NCI-H748 (cell line): ENCODE measurements around the gene MEN1.
"Not testable (repeated sequence)": the region's sequence is repeated elsewhere in the genome, so short reads cannot be mapped to it uniquely, and the experiment has no call there.

Experiments used
- DNase-seq: peaks from one replicate; lab custom pipeline; 2025; ENCODE audit not compliant: unreplicated experiment; lab: John Stamatoyannopoulos, UW

The MEN1 gene

GRCh38 chr11:64846998-64847666 is 36.8 kb upstream of the MEN1 start:
- peak; percentile 92 for DNase-seq

DNA sequence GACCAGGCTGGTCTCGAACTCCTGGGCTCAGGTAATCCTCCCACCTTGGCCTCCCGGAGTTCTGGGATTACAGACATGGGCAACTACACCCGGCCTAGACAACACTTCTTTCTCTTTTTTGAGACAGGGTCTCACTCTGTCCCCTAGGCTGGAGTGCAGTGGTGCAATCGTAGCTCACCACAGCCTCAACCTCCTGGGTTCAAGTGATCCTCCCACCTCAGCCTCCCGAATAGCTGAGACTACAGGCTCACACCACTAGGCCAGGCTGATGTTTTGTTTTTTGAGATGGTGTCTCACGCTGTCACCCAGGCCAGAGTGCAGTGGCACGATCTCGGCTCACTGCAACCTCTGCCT is 35.4 kb upstream of the MEN1 start:
- DNase-seq = not testable (repeated sequence)

GRCh38 chr11:64845129-64845775 is 34.9 kb upstream of the MEN1 start:
- no peak for DNase-seq

DNA sequence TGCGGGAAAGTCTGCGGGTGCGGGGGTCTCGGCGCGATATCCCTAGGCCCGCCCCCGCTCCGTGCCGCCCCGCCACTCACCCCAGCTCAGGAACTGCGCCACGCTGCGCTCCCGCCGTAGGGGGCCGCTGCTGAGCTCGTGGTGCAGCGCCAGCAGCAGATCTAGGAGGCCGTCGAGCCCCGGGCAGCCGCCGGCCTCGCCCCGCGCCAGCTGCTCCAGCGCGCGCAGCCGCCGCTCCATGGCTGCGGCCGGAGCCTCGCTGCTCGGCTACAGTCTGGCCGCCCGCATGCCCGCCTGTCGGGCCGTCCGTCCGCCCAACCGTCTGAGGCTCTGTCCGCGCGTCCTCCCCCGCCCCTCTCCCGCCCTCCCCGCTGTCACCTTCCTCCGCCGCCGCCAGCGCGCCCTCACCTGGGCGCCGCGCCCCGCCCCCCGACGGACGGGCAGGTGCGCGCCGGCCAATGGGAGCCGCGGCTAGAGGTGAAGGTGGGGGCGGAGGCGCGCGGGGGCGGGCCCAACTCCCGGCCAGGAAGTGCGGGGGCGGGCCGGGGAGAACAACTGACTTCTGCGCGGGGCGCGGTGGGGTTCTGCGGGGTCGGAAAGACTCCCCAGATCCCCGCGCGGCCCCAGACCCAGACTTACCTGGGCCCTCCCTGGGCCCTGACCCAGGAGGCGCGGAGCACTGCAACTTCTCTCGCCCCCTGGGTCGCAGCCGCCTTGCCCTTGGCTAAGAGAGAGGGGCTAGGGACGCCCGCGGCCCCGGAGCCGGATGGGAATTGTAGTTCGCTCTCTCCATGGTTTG is 34.2 kb upstream of the MEN1 start, which contains the start of gene CDC42BPG:
Gene CDC42BPG (minus strand): TSS at position 324 of the 799 bp plus-strand sequence. CDS start 84 bp downstream, at position 240.
- peak; percentile 93 for DNase-seq

GRCh38 chr11:64843686-64844329 is 33.5 kb upstream of the MEN1 start:
- DNase-seq = peak; percentile 56

GRCh38 chr11:64842851-64843685 is 32.7 kb upstream of the MEN1 start:
- DNase-seq = peak; percentile 30

- DNase-seq = no peak
These were observed 32.0 kb upstream of the MEN1 start for GRCh38 chr11:64842366-64842759.

GRCh38 chr11:64841592-64842365 is 31.4 kb upstream of the MEN1 start:
- DNase-seq = no peak

DNA sequence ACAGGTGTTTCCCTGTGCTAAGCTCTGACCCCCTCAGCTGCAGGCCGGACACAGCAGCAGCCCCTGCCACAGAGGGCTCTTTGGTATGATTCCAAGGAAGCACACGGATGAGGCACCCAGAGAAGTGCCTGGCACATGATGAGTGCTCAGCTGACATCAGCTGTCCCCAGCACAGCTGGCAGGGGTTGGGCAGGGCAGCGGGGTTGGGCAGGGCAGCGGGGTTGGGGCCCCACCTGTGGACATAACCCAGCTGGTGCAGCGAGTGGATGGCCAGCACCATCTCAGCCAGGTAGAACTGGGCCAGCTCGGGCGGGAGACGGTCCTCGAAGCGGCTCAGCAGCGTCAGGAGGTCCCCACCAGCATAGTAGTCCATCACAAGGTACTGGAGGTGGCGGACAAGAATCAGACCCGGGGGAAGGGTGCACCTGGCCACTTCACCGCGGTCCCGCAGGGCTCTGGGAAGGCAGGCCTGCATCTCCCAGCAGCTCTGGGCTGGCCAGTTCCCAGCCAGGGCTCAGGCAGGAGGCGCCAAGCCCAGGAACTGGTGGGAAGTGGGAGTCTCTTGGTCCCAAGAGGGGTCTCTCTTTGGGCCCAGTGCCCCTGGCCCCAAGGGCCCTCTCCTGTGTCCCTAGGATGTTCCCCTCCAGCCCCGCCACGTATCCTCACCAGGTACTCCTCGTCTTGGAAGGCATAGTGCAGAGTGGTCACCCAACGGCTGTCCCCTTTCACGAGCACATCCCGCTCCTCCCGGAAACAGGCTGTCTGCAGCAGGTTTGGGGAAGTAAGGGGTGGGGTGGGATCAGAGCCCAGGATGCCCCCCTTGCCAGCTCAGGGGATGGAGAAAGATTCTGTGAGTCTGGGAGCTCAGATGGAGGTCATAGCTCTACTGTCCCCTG is 29.8 kb upstream of the MEN1 start:
- no peak for DNase-seq

DNA sequence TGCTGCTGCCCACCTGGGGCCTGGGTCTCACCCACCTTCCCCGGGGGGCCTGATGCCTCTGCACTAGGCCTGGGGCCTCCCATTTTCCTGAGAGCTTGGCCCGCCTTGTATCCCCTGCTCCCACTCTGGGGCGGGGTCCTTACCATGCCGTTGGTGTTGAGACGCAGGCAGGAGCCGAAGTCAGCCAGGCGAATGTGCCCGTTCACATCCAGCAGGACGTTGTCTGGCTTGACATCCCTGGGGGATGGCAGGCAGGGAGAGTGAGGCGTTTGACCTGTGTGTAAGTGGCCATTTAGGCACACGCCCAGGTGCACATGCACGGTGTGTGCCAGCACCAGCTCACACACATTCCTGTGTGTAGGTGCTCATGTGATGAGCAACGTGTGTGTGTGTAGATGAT is 29.0 kb upstream of the MEN1 start:
- DNase-seq = no peak

GRCh38 chr11:64838600-64839334 is 28.4 kb upstream of the MEN1 start:
- DNase-seq = no peak

DNA sequence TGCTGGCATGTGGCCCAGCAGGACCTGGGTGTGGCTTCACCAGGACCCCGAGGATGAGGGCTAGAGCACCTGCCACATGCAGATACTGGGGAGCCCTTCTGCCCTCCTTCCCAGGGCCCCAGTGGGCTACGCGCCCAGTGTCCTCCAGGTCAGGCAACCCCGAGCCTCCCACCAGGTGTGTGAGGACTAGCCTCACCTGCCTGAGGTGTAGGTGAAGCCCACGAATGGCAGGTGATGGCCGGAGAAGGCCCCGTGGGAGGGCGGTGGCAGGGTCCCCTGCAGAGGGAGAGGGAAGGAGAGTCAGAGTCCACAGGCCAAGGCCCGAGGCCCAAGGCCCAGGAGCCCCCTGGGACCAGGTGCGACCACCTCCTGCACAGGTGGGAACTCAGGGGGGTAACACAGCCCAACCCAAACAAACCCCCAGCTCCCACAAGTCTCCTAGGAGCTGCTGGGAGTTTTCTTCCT is 27.6 kb upstream of the MEN1 start:
- no peak for DNase-seq

GRCh38 chr11:64836448-64837072 is 26.2 kb upstream of the MEN1 start:
- no peak for DNase-seq

- DNase-seq = no peak
These were observed 25.5 kb upstream of the MEN1 start for GRCh38 chr11:64835616-64836447.

DNA sequence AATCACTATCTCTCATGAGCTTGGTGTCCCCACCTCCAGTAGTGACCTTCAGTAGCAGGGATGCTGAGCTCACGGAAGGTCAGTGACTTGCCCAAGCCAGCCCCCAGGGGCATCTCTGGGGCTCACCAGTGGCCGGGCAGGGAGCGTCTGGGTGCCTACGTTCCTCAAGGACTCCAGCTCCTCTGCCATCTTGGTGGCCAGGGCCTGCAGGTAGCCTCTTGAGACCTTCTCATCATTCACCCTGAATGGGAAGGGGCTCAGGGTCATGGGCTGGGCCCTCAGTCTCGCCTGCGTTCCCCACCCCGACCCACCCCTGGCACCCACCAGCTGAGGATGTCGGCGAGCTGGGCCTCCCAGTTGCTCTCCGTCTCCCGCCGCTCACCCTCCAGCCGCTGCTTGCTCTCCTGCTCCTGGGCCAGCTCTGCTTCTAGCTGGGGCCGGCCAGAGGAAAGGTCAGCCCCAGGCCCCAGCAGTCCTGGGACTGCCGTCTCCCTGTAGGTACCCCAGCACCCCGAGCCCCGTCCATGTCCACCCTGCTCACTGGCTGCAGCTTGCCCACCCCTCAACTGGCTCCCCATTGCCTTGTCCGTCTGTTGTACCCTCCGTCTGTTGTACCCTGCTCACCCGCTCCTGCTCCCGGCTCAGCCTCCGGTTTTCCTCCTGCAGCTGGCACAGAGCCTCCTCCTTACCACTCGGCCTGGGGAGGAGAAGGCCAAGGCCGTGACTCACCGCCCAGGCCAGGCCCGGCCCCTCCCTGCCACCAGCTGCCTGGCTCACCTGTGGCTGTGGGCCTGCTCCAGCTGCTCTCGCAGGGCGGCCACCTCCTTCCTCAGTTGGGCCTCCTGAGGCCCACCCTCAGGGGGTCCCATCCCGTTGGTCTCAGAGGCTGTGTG is 24.6 kb upstream of the MEN1 start:
- no peak for DNase-seq
